Embryonic facial prominence (tissue), 1 donor: ENCODE data around the gene LRP2.
"Not testable (repeated sequence)": the region's sequence is repeated elsewhere in the genome, so short reads cannot be mapped to it uniquely, and the experiment has no call there.

Experiments
- DNase-seq: peaks from one replicate; pipeline ENCODE4 v3.0.0-alpha.2; 2016; ENCODE audit errors: extremely low spot score

Gene LRP2

GRCh38 chr2:169301596-169302335 lies 60.6 kb downstream of the LRP2 start:
- no peak for DNase-seq

- DNase-seq, result no peak
These were observed 61.5 kb downstream of the LRP2 start for GRCh38 chr2:169300636-169301530.

GRCh38 chr2:169298007-169298406 lies 64.3 kb downstream of the LRP2 start:
- no peak for DNase-seq

GRCh38 chr2:169294001-169294675 lies 68.2 kb downstream of the LRP2 start:
- DNase-seq, result no peak

GRCh38 chr2:169291517-169291916 lies 70.8 kb downstream of the LRP2 start:
- DNase-seq, result no peak

GRCh38 chr2:169290433-169290832 lies 71.9 kb downstream of the LRP2 start:
- no peak for DNase-seq

GRCh38 chr2:169287666-169288065 lies 74.7 kb downstream of the LRP2 start:
- no peak for DNase-seq

- no peak for DNase-seq
These were observed 75.6 kb downstream of the LRP2 start for GRCh38 chr2:169286624-169287231.

GRCh38 chr2:169285531-169286235 lies 76.7 kb downstream of the LRP2 start:
- DNase-seq, result no peak

GRCh38 chr2:169280502-169280901 lies 81.8 kb downstream of the LRP2 start:
- no peak for DNase-seq

GRCh38 chr2:169275696-169276444 lies 86.5 kb downstream of the LRP2 start:
- DNase-seq, result no peak

- no peak for DNase-seq
These were observed 90.3 kb downstream of the LRP2 start for GRCh38 chr2:169272010-169272409.

- DNase-seq, result not testable (repeated sequence)
These were observed 91.8 kb downstream of the LRP2 start for GRCh38 chr2:169270574-169270973.

GRCh38 chr2:169265591-169265990 lies 96.7 kb downstream of the LRP2 start:
- no peak for DNase-seq

GRCh38 chr2:169260846-169261642 lies 101.3 kb downstream of the LRP2 start:
- no peak for DNase-seq

- no peak for DNase-seq
These were observed 102.1 kb downstream of the LRP2 start for GRCh38 chr2:169260246-169260645.

GRCh38 chr2:169259402-169259801 lies 102.9 kb downstream of the LRP2 start:
- DNase-seq, result no peak

GRCh38 chr2:169258045-169258601 lies 104.2 kb downstream of the LRP2 start:
- no peak for DNase-seq

GRCh38 chr2:169254774-169255173 lies 107.6 kb downstream of the LRP2 start:
- DNase-seq, result no peak
